ENCODE measurements around the gene NEDD1. TPM values are rescaled to one million over a fixed set of nuclear protein-coding genes. Genes with fewer than 3 reads are reported as not detected.

NEDD1 gene
- total and polyA plus RNA-seq, 4 donors = 2.4 to 28.9 (median 3.9) TPM

DNA sequence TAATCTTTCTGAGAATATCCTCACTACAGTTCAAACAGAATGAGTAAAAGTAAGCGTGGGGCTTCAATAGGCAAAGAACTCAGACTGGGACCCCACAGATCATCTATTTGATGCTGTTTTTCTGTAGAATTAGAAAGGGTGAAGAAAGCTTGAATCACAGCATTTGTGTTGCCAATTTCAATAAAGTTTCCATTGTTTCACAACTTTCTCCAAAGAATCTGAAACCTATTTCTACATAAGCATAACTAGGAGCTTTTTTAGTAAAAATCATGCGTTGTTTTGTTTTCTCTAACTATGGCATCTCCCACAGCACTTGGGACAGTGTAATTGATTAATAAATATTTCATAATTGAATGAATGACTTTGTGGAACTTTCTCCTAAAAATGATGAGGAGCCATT is 16.7 kb upstream of the NEDD1 start:
- Histone ChIP-seq H3K36me3 (ENCODE audit: control insufficient read depth in 4 of 4, insufficient read depth in 3 of 4, low read depth in 1 of 4, low read length in 3 of 4) (no peaks in the 10 kb centered on the region), H3K9ac (ENCODE audit: low read depth in 1 of 2, low read length in 2 of 2) (no peak overlapping the region), H3K27ac (ENCODE audit: low read depth in 1 of 2, low read length in 2 of 2) (no peak overlapping the region), H3K4me3 (ENCODE audit: low read depth in 1 of 3, low read length in 3 of 3) (no peak overlapping the region), H3K4me1 (ENCODE audit: control insufficient read depth in 4 of 4, insufficient read depth in 4 of 4, low read length in 3 of 4) (no peaks in the 10 kb centered on the region), H3K9me3 (ENCODE audit: control insufficient read depth in 4 of 4, low read length in 3 of 4) (no peaks in the 10 kb centered on the region), H3K27me3 (ENCODE audit: control insufficient read depth in 4 of 4, insufficient read depth in 4 of 4, low read length in 3 of 4) (peaks cover 0 to 4% (median 0%) of the 10 kb centered on the region in 4 donors)
- TF ChIP-seq HNF4G (IDR thresholded peaks at IDR 0.05) = no peak
- TF ChIP-seq, protein P1, sequence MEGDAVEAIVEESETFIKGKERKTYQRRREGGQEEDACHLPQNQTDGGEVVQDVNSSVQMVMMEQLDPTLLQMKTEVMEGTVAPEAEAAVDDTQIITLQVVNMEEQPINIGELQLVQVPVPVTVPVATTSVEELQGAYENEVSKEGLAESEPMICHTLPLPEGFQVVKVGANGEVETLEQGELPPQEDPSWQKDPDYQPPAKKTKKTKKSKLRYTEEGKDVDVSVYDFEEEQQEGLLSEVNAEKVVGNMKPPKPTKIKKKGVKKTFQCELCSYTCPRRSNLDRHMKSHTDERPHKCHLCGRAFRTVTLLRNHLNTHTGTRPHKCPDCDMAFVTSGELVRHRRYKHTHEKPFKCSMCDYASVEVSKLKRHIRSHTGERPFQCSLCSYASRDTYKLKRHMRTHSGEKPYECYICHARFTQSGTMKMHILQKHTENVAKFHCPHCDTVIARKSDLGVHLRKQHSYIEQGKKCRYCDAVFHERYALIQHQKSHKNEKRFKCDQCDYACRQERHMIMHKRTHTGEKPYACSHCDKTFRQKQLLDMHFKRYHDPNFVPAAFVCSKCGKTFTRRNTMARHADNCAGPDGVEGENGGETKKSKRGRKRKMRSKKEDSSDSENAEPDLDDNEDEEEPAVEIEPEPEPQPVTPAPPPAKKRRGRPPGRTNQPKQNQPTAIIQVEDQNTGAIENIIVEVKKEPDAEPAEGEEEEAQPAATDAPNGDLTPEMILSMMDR (IDR thresholded peaks at IDR 0.05; ENCODE audit: low read depth, low read length, missing input control) = no peak
- no peak for TF ChIP-seq EGR1 (IDR thresholded peaks at IDR 0.05; ENCODE audit: low read depth in 2 of 2)
- no peak for TF ChIP-seq FOXA2 (IDR thresholded peaks at IDR 0.05)
- no peak for TF ChIP-seq FOXA1 (IDR thresholded peaks at IDR 0.05)
- no peak for TF ChIP-seq YY1 (IDR thresholded peaks at IDR 0.05)
- TF ChIP-seq, protein P2, sequence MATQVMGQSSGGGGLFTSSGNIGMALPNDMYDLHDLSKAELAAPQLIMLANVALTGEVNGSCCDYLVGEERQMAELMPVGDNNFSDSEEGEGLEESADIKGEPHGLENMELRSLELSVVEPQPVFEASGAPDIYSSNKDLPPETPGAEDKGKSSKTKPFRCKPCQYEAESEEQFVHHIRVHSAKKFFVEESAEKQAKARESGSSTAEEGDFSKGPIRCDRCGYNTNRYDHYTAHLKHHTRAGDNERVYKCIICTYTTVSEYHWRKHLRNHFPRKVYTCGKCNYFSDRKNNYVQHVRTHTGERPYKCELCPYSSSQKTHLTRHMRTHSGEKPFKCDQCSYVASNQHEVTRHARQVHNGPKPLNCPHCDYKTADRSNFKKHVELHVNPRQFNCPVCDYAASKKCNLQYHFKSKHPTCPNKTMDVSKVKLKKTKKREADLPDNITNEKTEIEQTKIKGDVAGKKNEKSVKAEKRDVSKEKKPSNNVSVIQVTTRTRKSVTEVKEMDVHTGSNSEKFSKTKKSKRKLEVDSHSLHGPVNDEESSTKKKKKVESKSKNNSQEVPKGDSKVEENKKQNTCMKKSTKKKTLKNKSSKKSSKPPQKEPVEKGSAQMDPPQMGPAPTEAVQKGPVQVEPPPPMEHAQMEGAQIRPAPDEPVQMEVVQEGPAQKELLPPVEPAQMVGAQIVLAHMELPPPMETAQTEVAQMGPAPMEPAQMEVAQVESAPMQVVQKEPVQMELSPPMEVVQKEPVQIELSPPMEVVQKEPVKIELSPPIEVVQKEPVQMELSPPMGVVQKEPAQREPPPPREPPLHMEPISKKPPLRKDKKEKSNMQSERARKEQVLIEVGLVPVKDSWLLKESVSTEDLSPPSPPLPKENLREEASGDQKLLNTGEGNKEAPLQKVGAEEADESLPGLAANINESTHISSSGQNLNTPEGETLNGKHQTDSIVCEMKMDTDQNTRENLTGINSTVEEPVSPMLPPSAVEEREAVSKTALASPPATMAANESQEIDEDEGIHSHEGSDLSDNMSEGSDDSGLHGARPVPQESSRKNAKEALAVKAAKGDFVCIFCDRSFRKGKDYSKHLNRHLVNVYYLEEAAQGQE (IDR thresholded peaks at IDR 0.05) = no peak
- no peak for TF ChIP-seq HNF4A (conservative IDR thresholded peaks at IDR 0.05)
- TF ChIP-seq TAF1 (conservative IDR thresholded peaks at IDR 0.05) = no peak
- no peak for TF ChIP-seq RXRA (IDR thresholded peaks at IDR 0.05)
- TF ChIP-seq, protein P3, sequence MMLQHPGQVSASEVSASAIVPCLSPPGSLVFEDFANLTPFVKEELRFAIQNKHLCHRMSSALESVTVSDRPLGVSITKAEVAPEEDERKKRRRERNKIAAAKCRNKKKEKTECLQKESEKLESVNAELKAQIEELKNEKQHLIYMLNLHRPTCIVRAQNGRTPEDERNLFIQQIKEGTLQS (IDR thresholded peaks at IDR 0.05) = no peak
- no peak for TF ChIP-seq GABPA (IDR thresholded peaks at IDR 0.05 in 1 of 2, conservative IDR thresholded peaks at IDR 0.05 in 1 of 2)
- TF ChIP-seq, protein P4, sequence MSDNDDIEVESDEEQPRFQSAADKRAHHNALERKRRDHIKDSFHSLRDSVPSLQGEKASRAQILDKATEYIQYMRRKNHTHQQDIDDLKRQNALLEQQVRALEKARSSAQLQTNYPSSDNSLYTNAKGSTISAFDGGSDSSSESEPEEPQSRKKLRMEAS (IDR thresholded peaks at IDR 0.05) = no peak
- TF ChIP-seq NR2F2 (IDR thresholded peaks at IDR 0.05) = no peak
- 84% methylated on average over 2 of the region's 2 CpGs for WGBS
- DNase-seq (ENCODE audit: low spot score) = no peak

DNA sequence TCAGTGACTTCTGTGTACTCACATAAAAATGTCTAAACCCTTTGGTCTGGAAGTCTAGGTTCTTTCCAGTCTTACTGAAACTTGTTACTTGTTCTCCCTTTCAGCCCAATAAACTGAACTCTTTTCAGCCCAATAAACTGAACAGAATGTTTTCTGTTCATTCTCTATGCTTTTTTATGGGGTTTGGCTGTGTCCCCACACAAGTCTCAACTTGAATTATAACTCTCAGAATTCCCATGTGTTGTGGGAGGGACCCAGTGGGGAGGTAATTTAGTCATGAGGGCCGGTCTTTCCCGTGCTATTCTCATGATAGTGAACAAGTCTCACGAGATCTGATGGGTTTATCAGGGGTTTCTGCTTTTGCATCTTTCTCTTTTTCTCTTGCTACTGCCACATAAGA is 15.0 kb upstream of the NEDD1 start:
- Histone ChIP-seq H3K27ac (ENCODE audit: low read depth in 1 of 2, low read length in 2 of 2) (no peak overlapping the region), H3K9me3 (ENCODE audit: control insufficient read depth in 4 of 4, low read length in 3 of 4) (no peaks in the 10 kb centered on the region), H3K9ac (ENCODE audit: low read depth in 1 of 2, low read length in 2 of 2) (no peak overlapping the region), H3K4me3 (ENCODE audit: low read depth in 1 of 3, low read length in 3 of 3) (no peak overlapping the region), H3K4me1 (ENCODE audit: control insufficient read depth in 4 of 4, insufficient read depth in 4 of 4, low read length in 3 of 4) (no peaks in the 10 kb centered on the region), H3K27me3 (ENCODE audit: control insufficient read depth in 4 of 4, insufficient read depth in 4 of 4, low read length in 3 of 4) (peaks cover 0 to 4% (median 0%) of the 10 kb centered on the region in 4 donors), H3K36me3 (ENCODE audit: control insufficient read depth in 4 of 4, insufficient read depth in 3 of 4, low read depth in 1 of 4, low read length in 3 of 4) (no peaks in the 10 kb centered on the region)
- no peak for DNase-seq (ENCODE audit: low spot score)
- 80% methylated on average over 3 of the region's 3 CpGs for WGBS
- TF ChIP-seq FOXA1 (IDR thresholded peaks at IDR 0.05) (no peak), NR2F2 (IDR thresholded peaks at IDR 0.05) (no peak), FOXA2 (IDR thresholded peaks at IDR 0.05) (no peak), EGR1 (IDR thresholded peaks at IDR 0.05; ENCODE audit: low read depth in 2 of 2) (no peak), HNF4G (IDR thresholded peaks at IDR 0.05) (no peak), YY1 (IDR thresholded peaks at IDR 0.05) (no peak), GABPA (IDR thresholded peaks at IDR 0.05 in 1 of 2, conservative IDR thresholded peaks at IDR 0.05 in 1 of 2) (no peak), RXRA (IDR thresholded peaks at IDR 0.05) (no peak), SP1 (IDR thresholded peaks at IDR 0.05) (no peak), JUND (IDR thresholded peaks at IDR 0.05) (no peak)
- TF ChIP-seq, protein P5, sequence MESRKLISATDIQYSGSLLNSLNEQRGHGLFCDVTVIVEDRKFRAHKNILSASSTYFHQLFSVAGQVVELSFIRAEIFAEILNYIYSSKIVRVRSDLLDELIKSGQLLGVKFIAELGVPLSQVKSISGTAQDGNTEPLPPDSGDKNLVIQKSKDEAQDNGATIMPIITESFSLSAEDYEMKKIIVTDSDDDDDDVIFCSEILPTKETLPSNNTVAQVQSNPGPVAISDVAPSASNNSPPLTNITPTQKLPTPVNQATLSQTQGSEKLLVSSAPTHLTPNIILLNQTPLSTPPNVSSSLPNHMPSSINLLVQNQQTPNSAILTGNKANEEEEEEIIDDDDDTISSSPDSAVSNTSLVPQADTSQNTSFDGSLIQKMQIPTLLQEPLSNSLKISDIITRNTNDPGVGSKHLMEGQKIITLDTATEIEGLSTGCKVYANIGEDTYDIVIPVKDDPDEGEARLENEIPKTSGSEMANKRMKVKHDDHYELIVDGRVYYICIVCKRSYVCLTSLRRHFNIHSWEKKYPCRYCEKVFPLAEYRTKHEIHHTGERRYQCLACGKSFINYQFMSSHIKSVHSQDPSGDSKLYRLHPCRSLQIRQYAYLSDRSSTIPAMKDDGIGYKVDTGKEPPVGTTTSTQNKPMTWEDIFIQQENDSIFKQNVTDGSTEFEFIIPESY (IDR thresholded peaks at IDR 0.05) = no peak
- TF ChIP-seq, protein P4 (IDR thresholded peaks at IDR 0.05) = no peak
- TF ChIP-seq, protein P2 (IDR thresholded peaks at IDR 0.05) = no peak
- TF ChIP-seq, protein P1 (IDR thresholded peaks at IDR 0.05; ENCODE audit: low read depth, low read length, missing input control) = no peak
